HL-60 (cell line): ENCODE measurements around the gene GAL3ST2.

Experiments used
- DNase-seq, 2 experiments: peaks; one replicate each; pipeline ENCODE4 v3.0.0-alpha.2; 2010 to 2020; ENCODE audit warnings: low read depth in 1 of 2, low spot score in 1 of 2
- H3K27ac ChIP-seq: fragments of 250-450 bp; sonication (Bioruptor Pico); replicated peaks from 2 replicates; pipeline ENCODE4 v1.5.1; 2020; ENCODE audit warnings: mild to moderate bottlenecking, moderate library complexity
- H3K27me3 ChIP-seq: fragments of 250-450 bp; sonication (Bioruptor Pico); 2 replicates; pipeline ENCODE4 v1.5.1; 2021; ENCODE audit warnings: mild to moderate bottlenecking, moderate library complexity; ENCODE audit not compliant: insufficient read depth, poor library complexity, severe bottlenecking
- H3K4me3 ChIP-seq: replicated peaks from 2 replicates; pipeline ENCODE4 v1.5.1; 2011; ENCODE audit warnings: mild to moderate bottlenecking, control low read depth, low read length; ENCODE audit not compliant: insufficient read depth
- GABPA ChIP-seq: IDR thresholded peaks from 2 replicates; pipeline ENCODE4 v1.6.1; 2012; ENCODE audit warnings: low read depth
- POLR2AphosphoS5 ChIP-seq: IDR thresholded peaks from 2 replicates; pipeline ENCODE4 v1.6.1; 2012; ENCODE audit warnings: low read depth
- REST ChIP-seq: IDR thresholded peaks from 2 replicates; pipeline ENCODE4 v1.6.1; 2012; ENCODE audit warnings: low read depth; ENCODE audit not compliant: insufficient replicate concordance
- SPI1 ChIP-seq: IDR thresholded peaks from 2 replicates; pipeline ENCODE4 v1.6.1; 2012; ENCODE audit warnings: low read depth, mild to moderate bottlenecking, borderline replicate concordance
- TF ChIP-seq, protein P1 (sequence below): IDR thresholded peaks from one replicate; pipeline ENCODE4 v1.5.1; 2011; ENCODE audit warnings: low read length, control low read depth, inconsistent platforms; ENCODE audit not compliant: insufficient read depth

GAL3ST2 gene

DNA sequence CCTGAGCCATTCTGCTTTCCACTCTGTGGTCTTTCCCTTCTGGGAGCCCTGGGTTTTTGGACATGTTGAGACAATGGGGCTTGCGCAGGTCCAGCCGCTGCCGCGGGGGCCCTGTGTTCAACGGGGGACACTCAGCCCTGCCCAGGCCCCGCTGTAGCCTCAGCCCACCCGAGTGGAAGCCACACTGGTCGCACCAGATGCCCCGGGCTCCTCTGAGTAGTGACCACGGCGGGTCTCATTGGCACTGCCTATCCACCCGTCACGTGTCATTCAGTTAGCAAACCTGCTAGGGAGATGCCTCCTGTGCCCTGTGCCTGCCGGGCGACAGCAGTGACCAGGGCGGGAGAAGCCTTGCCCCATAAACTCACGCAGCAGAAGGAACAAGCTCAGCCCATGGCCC lies 23.1 kb upstream of the GAL3ST2 start:
- TF ChIP-seq, protein P1, sequence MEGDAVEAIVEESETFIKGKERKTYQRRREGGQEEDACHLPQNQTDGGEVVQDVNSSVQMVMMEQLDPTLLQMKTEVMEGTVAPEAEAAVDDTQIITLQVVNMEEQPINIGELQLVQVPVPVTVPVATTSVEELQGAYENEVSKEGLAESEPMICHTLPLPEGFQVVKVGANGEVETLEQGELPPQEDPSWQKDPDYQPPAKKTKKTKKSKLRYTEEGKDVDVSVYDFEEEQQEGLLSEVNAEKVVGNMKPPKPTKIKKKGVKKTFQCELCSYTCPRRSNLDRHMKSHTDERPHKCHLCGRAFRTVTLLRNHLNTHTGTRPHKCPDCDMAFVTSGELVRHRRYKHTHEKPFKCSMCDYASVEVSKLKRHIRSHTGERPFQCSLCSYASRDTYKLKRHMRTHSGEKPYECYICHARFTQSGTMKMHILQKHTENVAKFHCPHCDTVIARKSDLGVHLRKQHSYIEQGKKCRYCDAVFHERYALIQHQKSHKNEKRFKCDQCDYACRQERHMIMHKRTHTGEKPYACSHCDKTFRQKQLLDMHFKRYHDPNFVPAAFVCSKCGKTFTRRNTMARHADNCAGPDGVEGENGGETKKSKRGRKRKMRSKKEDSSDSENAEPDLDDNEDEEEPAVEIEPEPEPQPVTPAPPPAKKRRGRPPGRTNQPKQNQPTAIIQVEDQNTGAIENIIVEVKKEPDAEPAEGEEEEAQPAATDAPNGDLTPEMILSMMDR, result no peak
- TF ChIP-seq GABPA (no peak), REST (no peak), SPI1 (no peak)
- H3K27me3 ChIP-seq, result no peaks in the 10 kb centered on the region
- no peak overlapping the region for H3K27ac ChIP-seq
- H3K4me3 ChIP-seq, result no peak overlapping the region
- DNase-seq, result no peak

DNA sequence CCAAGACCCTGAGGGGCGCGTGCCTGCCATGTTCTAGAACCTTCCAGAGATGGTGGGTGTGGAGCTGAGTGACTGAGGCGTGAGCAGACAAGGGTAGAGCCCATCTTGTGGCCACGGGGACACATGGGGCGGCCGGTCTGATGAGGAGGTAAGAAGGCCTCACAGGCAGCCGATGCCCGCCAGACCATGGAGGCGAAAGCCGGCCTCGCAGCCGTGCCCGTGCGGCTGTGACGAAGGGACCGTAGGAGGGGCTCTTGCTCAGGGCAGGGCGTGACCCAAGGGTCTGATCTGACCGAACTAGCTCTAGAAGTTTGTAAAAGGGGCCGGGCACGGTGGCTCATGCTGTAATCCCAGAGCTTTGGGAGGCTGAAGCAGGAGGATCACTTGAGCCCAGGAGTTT lies 22.6 kb upstream of the GAL3ST2 start:
- no peaks in the 10 kb centered on the region for H3K27me3 ChIP-seq
- TF ChIP-seq POLR2AphosphoS5, result no peak
- TF ChIP-seq REST, result no peak
- TF ChIP-seq, protein P1, result no peak
- no peak for TF ChIP-seq SPI1
- TF ChIP-seq GABPA, result no peak
- no peak overlapping the region for H3K27ac ChIP-seq
- no peak for DNase-seq
- H3K4me3 ChIP-seq, result no peak overlapping the region

DNA sequence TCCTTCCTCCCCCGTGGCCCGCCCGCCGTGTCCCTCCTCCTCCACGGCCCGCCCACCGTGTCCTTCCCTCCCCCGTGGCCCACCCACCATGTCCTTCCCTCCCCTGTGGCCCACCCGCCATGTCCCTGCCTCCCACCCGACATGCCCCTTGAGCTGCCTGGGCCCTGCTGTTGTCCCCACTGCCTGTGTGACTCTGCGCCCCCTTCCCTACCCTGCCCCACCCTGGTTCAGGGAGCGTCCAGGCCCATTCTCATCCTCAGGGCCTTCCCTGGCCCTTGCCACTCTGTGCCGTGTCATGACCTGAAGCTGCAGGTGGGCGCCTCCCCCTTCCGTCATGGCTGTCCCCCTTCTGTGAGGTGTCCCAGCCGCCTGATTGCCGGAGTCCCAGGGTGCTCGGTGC lies 21.5 kb upstream of the GAL3ST2 start:
- TF ChIP-seq SPI1, result no peak
- no peak for TF ChIP-seq GABPA
- no peak for TF ChIP-seq REST
- TF ChIP-seq, protein P1, result no peak
- TF ChIP-seq POLR2AphosphoS5, result no peak
- Histone ChIP-seq H3K27ac (no peak overlapping the region), H3K4me3 (no peak overlapping the region), H3K27me3 (no peaks in the 10 kb centered on the region)
- DNase-seq, result no peak
